DMS 273 (cell line): ENCODE measurements around the gene CCL23.

ENCODE experiments used
- DNase-seq: peaks from one replicate; lab custom pipeline; 2025; ENCODE audit not compliant: unreplicated experiment; lab: John Stamatoyannopoulos, UW

CCL23 gene

GRCh38 chr17:35972066-35972465, 45.7 kb downstream of the CCL23 start:
- DNase-seq = no peak

DNA sequence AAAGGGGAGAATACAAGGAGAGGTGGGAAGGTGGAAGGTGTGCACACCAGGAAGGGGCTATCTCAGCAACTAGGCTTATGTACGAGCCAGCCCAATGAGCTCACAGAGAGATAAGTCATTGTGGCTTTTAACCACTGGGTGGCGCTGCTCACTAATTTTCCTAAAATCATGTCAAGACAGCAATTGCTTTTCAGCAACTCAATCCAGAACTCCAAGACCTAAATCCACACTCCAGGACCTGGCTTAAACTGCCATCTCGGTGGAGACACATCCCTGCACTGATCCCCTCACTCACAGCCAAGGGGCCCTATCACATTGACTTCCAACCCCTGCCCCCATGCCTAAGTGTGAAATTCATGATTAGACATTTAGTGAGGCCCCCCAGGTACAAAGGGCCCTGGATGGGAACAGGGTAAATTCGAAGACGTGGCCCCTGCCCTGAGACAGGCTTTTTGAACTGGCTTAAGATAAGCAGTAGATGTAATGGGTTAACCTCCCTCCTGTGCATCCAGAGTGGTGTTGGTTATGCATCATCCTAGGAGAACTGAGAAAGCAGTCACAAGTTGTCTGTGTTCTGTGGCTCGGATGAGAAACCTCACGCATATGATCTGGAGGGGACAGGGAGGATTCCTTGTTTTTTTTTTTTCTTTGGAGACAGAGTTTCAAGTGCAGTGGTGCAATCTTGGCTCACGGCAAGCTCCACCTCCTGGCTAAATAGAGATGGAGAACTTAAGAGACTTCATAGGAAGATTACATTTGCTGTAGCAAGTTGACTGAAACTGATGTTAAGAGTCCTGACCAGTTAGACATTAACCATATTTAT, 48.0 kb downstream of the CCL23 start:
- DNase-seq = peak; percentile 88

DNA sequence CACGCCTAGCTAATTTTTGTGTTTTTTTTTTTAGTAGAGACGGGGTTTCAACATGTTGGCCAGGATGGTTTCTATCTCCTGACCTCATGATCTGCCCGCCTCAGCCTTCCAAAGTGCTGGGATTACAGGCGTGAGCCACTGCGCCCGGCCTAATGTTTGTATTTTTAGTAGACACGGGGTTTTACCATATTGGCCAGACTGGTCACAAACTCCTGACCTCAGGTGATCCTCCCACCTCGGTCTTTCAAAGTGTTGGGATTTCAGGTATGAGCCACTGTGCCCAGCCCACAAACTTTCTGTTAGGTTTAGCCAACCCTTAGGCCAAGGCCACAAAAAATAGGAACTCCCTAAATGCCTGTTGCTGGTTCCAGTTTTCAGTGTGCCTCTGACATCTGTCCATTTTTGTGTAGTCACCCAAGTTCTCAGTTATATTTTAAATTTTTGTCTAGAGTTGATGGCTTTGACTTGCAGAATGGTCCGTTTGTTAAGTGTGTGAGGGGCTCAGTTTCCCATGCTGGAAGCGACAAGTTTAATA, 49.2 kb downstream of the CCL23 start:
- no peak for DNase-seq

GRCh38 chr17:35965272-35965671, 52.5 kb downstream of the CCL23 start:
- no peak for DNase-seq

DNA sequence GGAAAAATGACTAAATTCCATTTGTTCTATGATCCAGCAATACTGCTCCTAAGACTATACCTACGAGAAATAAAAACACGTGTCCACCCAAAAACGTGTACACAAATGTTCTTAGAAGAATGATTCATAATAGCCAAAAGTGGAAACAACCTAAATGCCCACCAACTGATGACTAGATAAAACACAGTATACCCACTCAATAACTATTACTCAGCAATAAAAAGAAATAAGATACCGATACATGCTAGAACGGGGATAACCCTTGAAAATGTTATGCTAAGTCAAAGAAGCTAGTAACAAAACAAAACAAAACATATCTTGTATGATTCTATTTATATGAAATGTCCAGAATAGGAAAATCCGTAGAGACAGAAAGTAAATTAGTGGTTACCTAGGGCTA, 54.1 kb downstream of the CCL23 start:
- DNase-seq = no peak
